Mesendoderm (in vitro differentiated cells): ENCODE data around the gene ABCB8.

Source experiments
- DNase-seq: peaks from one replicate; pipeline ENCODE4 v3.0.0; 2013
- H2AK5ac ChIP-seq: 2 replicates; pipeline ENCODE4 v1.6.1; 2013; ENCODE audit warnings: low read length, inconsistent platforms
- H2BK120ac ChIP-seq: 2 replicates; pipeline ENCODE4 v1.6.1; 2013; ENCODE audit warnings: low read depth, mild to moderate bottlenecking, low read length, moderate library complexity, mixed read lengths
- H2BK15ac ChIP-seq: replicated peaks from 2 replicates; pipeline ENCODE4 v1.6.1; 2013; ENCODE audit warnings: low read depth, mild to moderate bottlenecking, moderate library complexity
- H2BK5ac ChIP-seq: 2 replicates; pipeline ENCODE4 v1.6.1; 2013; ENCODE audit warnings: low read length, inconsistent platforms
- H3K18ac ChIP-seq: 2 replicates; pipeline ENCODE4 v1.6.1; 2013; ENCODE audit warnings: mild to moderate bottlenecking, low read length, mixed read lengths
- H3K23ac ChIP-seq: one replicate; pipeline ENCODE4 v1.6.1; 2013; ENCODE audit warnings: low read length
- H3K27ac ChIP-seq: 2 replicates; pipeline ENCODE4 v1.5.1; 2013; ENCODE audit warnings: low read depth, mild to moderate bottlenecking, inconsistent platforms, low read length, moderate library complexity
- H3K27me3 ChIP-seq: 2 replicates; pipeline ENCODE4 v1.6.1; 2013; ENCODE audit warnings: low read length, control low read depth, mild to moderate bottlenecking, inconsistent platforms; ENCODE audit not compliant: insufficient read depth, poor library complexity
- H3K36me3 ChIP-seq: 2 replicates; pipeline ENCODE4 v1.6.1; 2013; ENCODE audit warnings: low read length, inconsistent platforms; ENCODE audit not compliant: control insufficient read depth, insufficient read depth
- H3K4ac ChIP-seq: one replicate; pipeline ENCODE4 v1.6.1; 2013; ENCODE audit warnings: low read depth, mild to moderate bottlenecking, low read length, moderate library complexity
- H3K4me1 ChIP-seq: 2 replicates; pipeline ENCODE4 v1.6.1; 2013; ENCODE audit warnings: low read depth, low read length, inconsistent platforms; ENCODE audit not compliant: control insufficient read depth
- H3K4me2 ChIP-seq: 2 replicates; pipeline ENCODE4 v1.6.1; 2013; ENCODE audit warnings: low read length
- H3K4me3 ChIP-seq: 2 replicates; pipeline ENCODE4 v1.5.1; 2013; ENCODE audit warnings: mild to moderate bottlenecking, low read length
- H3K56ac ChIP-seq: one replicate; pipeline ENCODE4 v1.6.1; 2013; ENCODE audit warnings: low read length
- H3K79me1 ChIP-seq: 2 replicates; pipeline ENCODE4 v1.6.1; 2013; ENCODE audit warnings: low read length, inconsistent platforms
- H3K79me2 ChIP-seq: 2 replicates; pipeline ENCODE4 v1.6.1; 2013; ENCODE audit warnings: mild to moderate bottlenecking, low read length; ENCODE audit not compliant: control insufficient read depth, insufficient read depth
- H3K9ac ChIP-seq: 2 replicates; pipeline ENCODE4 v1.6.1; 2013; ENCODE audit warnings: low read length, inconsistent platforms
- H4K5ac ChIP-seq: one replicate; pipeline ENCODE4 v1.6.1; 2013; ENCODE audit warnings: low read length
- H4K8ac ChIP-seq: one replicate; pipeline ENCODE4 v1.6.1; 2013; ENCODE audit warnings: low read depth, mild to moderate bottlenecking, control low read depth, low read length, moderate library complexity
- WGBS: extraction: QIAGEN DNeasy Blood & Tissue Kit; methylation state at CpG from one replicate; pipeline ENCODE4 v1.1.7; 2013; ENCODE audit warnings: low lambda C conversion rate, missing lambda C conversion rate; ENCODE audit not compliant: insufficient coverage; ENCODE audit errors: extremely low coverage; 5-methylcytosine and 5-hydroxymethylcytosine counted together

The ABCB8 gene

GRCh38 chr7:151046603-151047573 is 18.6 kb downstream of the ABCB8 start:
- no peaks in the 10 kb centered on the region for H3K36me3 ChIP-seq
- no peak overlapping the region for H3K9ac ChIP-seq
- no peak overlapping the region for H4K5ac ChIP-seq
- no peak for DNase-seq
- H2BK5ac ChIP-seq = no peak overlapping the region
- H3K27ac ChIP-seq = no peak overlapping the region
- no peak overlapping the region for H4K8ac ChIP-seq
- no peak overlapping the region for H3K18ac ChIP-seq
- H3K27me3 ChIP-seq = peaks cover 1% of the 10 kb centered on the region
- no peak overlapping the region for H3K4ac ChIP-seq
- no peaks in the 10 kb centered on the region for H3K4me1 ChIP-seq
- no peaks in the 10 kb centered on the region for H3K79me1 ChIP-seq
- no peak overlapping the region for H3K56ac ChIP-seq
- no peak overlapping the region for H2BK15ac ChIP-seq
- H3K23ac ChIP-seq = no peak overlapping the region
- no peak overlapping the region for H3K4me2 ChIP-seq
- WGBS = no CpG with 5 or more reads among the region's 14 CpGs
- H2AK5ac ChIP-seq = no peak overlapping the region
- H2BK120ac ChIP-seq = no peak overlapping the region
- no peaks in the 10 kb centered on the region for H3K79me2 ChIP-seq
- H3K4me3 ChIP-seq = no peak overlapping the region

GRCh38 chr7:151047976-151048815 is 19.9 kb downstream of the ABCB8 start, which contains the start of gene ASIC3:
Gene ASIC3 (plus strand): TSS chr7:151048531. CDS start chr7:151048886, 355 bp downstream.
- Histone ChIP-seq H2BK120ac (no peak within 1 kb of the TSS), H3K79me1 (no peaks in the 10 kb centered on the region), H3K27ac (no peak within 1 kb of the TSS), H3K4ac (no peak within 1 kb of the TSS), H3K18ac (no peak within 1 kb of the TSS), H3K4me2 (no peak within 1 kb of the TSS), H3K4me3 (no peak within 1 kb of the TSS), H2AK5ac (no peak within 1 kb of the TSS), H3K4me1 (no peaks in the 10 kb centered on the region), H3K9ac (no peak within 1 kb of the TSS), H4K5ac (no peak within 1 kb of the TSS), H2BK15ac (no peak within 1 kb of the TSS), H4K8ac (no peak within 1 kb of the TSS), H3K56ac (no peak within 1 kb of the TSS), H3K27me3 (peaks cover 1% of the 10 kb centered on the region), H3K23ac (no peak within 1 kb of the TSS), H2BK5ac (no peak within 1 kb of the TSS), H3K36me3 (no peaks in the 10 kb centered on the region), H3K79me2 (no peaks in the 10 kb centered on the region)
- WGBS = no CpG with 5 or more reads among the region's 22 CpGs
- DNase-seq = no peak

- no peaks in the 10 kb centered on the region for H3K36me3 ChIP-seq
- H3K18ac ChIP-seq = no peak overlapping the region
- no peak overlapping the region for H3K4ac ChIP-seq
- H3K23ac ChIP-seq = no peak overlapping the region
- no peak overlapping the region for H3K4me2 ChIP-seq
- no peak overlapping the region for H3K4me3 ChIP-seq
- no peak for DNase-seq
- H3K56ac ChIP-seq = no peak overlapping the region
- no peak overlapping the region for H3K27ac ChIP-seq
- no peak overlapping the region for H4K8ac ChIP-seq
- no peaks in the 10 kb centered on the region for H3K79me2 ChIP-seq
- no CpG with 5 or more reads among the region's 38 CpGs for WGBS
- H2BK15ac ChIP-seq = no peak overlapping the region
- no peaks in the 10 kb centered on the region for H3K79me1 ChIP-seq
- peaks cover 1% of the 10 kb centered on the region for H3K27me3 ChIP-seq
- H2BK120ac ChIP-seq = no peak overlapping the region
- H4K5ac ChIP-seq = no peak overlapping the region
- H2AK5ac ChIP-seq = no peak overlapping the region
- H3K4me1 ChIP-seq = no peaks in the 10 kb centered on the region
- no peak overlapping the region for H3K9ac ChIP-seq
- no peak overlapping the region for H2BK5ac ChIP-seq
Measured at GRCh38 chr7:151048911-151049463, 20.7 kb downstream of the ABCB8 start.

- Histone ChIP-seq H3K4me2 (no peak overlapping the region), H4K5ac (no peak overlapping the region), H3K56ac (no peak overlapping the region), H4K8ac (no peak overlapping the region), H2BK120ac (no peak overlapping the region), H3K36me3 (no peaks in the 10 kb centered on the region), H3K4me3 (no peak overlapping the region), H3K27ac (no peak overlapping the region), H3K79me1 (no peaks in the 10 kb centered on the region), H2AK5ac (no peak overlapping the region), H3K27me3 (peaks cover 1% of the 10 kb centered on the region), H2BK5ac (no peak overlapping the region), H3K4me1 (no peaks in the 10 kb centered on the region), H3K23ac (no peak overlapping the region), H3K18ac (no peak overlapping the region), H3K4ac (no peak overlapping the region), H3K9ac (no peak overlapping the region), H2BK15ac (no peak overlapping the region), H3K79me2 (no peaks in the 10 kb centered on the region)
- WGBS = no CpG with 5 or more reads among the region's 50 CpGs
- peak; percentile 89 for DNase-seq
Measured at GRCh38 chr7:151051108-151051507, 22.9 kb downstream of the ABCB8 start.

GRCh38 chr7:151053096-151053495 is 24.8 kb downstream of the ABCB8 start:
- Histone ChIP-seq H3K4me3 (no peak overlapping the region), H3K9ac (no peak overlapping the region), H3K23ac (no peak overlapping the region), H3K79me1 (no peaks in the 10 kb centered on the region), H4K8ac (no peak overlapping the region), H3K56ac (no peak overlapping the region), H3K18ac (no peak overlapping the region), H2AK5ac (no peak overlapping the region), H2BK5ac (no peak overlapping the region), H2BK15ac (no peak overlapping the region), H3K4me2 (no peak overlapping the region), H4K5ac (no peak overlapping the region), H3K27me3 (peaks cover 1% of the 10 kb centered on the region), H3K4me1 (peaks cover 3% of the 10 kb centered on the region), H3K36me3 (no peaks in the 10 kb centered on the region), H3K4ac (no peak overlapping the region), H3K27ac (no peak overlapping the region), H2BK120ac (no peak overlapping the region), H3K79me2 (no peaks in the 10 kb centered on the region)
- DNase-seq = no peak
- WGBS = no CpG with 5 or more reads among the region's 4 CpGs
